Inflammatory macrophage (primary cell): ENCODE measurements around the gene TCF3.

Experiments
- DNase-seq, 2 donors: peaks; one replicate each; pipeline ENCODE4 v3.0.0-alpha.2; 2020 to 2022

TCF3 gene

DNA sequence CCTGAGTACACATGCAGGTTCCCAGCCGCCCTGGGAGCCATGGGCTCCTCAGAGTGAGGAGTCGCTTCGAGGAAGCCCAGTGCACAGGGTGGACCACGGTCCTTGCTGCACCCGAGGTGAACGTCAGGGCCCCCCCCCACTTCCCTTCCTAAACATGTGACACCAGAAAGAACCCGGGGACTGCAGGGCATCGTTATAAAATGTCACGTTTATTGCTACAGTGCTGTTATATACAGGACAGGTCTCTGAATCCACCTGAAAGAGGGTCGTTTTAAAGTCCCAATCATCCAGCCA, 43.4 kb downstream of the TCF3 start:
- no peak for DNase-seq

DNA sequence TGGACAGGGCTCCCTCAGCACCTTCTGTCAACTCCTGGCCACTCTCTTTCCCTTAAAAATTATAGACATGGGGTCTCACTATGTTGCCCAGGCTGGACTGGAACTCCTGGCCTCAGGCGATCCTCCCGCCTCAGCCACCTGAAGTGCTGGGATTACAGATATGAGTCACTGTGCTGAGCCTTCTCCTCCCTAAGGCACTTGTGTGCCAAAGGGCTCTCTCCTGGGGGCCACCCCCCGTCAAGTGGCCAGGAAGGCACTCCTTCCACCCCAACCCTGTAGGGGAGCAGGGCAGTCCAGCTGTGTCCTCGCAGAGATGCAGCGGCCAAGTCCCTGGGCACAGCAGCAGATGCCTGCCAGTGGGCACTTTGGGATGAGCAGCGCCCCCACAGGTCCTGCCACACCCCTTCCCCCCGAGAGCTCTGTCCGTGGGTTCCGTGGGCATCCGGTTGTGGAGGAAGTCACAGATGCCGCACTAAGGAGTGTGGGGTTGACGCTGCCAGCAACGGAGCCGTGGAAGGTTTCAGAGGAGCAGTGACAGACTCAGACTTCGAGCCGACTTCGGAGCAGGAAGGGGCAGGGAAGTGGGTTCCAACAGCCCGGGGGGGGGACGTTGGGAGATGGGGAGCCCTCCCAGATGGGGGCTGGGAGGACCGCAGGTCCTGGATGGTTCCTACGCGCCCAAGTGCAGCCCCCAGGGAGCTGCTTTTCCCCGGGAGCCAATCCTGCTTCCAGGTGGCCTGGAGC, 43.9 kb downstream of the TCF3 start:
- peak in 1 of 2 donors; percentile 18 for DNase-seq

DNA sequence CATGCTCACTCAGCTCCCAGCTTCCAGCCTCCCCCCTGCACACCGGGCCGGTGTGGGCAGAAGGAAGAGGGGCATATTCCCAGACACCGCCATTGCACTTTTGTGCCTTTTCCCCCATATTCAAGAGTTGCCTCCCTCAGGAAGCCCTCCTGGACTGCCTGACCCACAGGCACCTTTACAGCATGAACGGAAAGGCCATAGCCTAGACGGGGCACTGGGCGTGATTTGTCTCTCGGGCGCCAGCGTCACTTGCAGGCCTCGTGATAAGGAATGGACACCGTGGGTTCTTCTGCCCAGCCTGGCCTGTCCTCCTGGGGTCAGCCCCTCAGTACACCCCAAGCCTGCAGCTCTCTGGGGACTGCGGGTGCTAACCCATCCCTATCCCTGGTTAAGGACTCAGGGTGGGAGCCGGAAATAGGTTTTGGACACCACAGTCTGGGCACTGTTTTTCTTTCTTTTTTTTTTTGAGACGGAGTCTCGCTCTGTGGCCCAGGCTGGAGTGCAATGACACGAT, 46.2 kb downstream of the TCF3 start:
- DNase-seq: peak in 1 of 2 donors; percentile 38

DNA sequence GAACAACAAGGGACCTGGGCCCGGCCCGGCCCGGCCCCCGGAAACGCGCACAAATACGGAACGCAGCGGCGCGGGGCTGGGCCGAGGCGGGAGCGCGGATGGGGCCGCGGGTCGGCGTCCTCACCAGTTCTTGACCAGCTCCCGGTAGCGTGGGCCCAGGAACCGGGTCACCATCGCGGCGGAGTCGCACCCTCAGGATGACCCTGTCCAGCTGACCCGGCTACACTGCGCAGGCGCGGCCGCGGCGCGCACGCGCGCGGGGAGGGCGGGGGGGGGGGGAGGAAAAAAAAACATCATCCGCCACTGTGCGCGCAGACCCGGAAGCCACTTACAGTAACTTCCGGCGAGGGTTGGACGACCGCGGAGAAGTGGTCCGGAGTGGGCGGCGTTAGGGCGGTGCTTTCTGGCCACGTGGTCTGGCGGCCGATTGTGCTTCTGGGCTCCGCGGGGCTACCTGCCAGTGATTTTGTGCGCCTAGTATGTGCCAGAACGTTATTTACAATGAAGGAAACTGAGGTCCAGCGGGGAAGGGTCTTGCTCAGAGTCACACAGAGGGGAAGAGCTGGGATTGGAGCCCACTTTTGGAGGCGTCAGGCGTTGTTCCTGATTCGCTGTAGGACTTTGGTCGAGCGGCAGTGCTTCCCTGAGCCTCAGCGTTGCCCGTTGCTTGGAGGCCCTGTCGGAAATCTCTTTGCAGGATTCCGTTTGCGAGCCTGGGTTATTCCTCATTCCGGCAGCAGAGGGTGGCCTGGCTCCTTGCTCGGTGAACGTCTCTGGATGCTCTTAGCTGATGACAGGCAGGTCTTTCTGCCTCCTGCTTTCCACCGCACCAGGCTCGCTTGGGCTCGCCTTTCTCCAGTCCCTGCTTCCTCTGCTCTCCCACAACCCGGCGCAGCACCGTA, 46.9 kb downstream of the TCF3 start, which contains the start of gene UQCR11:
Gene UQCR11, minus strand, starts transcription at position 227 of the 902 bp plus-strand sequence. Its CDS starts 53 bp downstream, at position 174.
- peak; percentile 92 to 96 for DNase-seq

DNA sequence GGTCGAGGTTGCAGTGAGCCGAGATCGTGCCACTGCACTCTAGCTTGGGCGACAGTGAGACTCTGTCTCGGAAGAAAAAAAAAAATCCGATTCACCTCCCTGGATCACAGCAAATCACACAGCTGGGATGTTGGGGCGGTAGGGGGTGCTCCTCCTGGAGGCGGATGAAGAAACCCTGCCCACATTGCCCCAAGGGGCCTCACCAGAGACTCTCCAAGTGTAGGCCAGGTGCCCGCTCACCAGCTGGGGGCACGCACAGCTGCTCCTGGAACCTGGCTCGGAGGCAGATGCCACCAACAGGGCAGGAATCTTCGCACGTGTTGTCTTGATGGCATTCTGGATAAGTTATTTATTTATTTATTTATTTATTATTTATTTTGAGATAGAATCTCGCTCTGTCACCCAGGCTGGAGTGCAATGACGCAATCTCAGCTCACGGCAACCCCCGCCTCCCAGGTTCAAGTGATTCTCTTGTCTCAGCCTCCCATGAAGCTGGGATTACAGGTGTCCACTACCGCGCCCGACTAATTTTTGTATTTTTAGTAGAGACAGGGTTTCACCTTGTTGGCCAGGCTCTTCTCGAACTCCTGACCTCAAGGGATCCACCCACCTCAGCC, 50.2 kb downstream of the TCF3 start:
- DNase-seq: no peak

DNA sequence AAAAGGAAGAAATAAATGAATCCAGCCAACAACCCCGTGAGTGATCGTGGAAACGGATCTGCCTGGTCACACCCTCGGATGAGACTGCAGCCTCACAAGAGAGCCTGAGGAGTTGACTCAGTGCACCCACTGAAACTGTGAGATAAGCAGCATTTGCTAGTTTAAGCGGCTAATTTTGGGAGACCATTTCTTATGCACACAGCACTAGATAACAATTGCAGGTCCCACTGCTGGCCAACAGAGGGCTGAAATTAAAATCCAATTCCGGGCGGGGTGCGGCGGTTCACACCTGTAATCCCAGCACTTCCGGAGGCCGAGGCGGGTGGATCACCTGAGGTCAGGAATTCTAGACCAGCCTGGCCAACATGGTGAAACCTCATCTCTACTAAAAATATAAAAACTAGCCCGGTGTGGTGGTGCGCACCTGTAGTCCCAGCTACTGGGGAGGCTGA, 50.8 kb downstream of the TCF3 start:
- peak; percentile 20 to 66 for DNase-seq

DNA sequence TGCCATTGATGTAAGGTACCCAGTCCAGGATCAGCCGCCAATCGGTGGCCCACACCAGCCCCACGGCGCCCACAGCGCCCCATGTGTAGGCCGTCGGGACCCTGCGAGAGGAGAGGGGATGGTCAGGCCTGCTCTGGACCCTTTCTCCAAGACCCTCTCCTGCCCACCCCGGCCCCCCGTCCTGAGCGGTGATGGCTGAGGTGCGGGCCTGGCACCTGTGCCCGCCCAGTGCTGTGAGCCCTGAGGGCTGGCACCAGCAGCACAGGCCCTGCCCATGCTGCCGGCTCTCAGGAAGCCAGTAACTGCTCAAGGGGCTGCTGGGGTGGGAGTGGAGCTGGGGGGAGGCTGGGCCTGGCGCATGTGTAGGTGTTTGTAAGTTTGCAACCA, 53.0 kb downstream of the TCF3 start:
- DNase-seq: no peak

DNA sequence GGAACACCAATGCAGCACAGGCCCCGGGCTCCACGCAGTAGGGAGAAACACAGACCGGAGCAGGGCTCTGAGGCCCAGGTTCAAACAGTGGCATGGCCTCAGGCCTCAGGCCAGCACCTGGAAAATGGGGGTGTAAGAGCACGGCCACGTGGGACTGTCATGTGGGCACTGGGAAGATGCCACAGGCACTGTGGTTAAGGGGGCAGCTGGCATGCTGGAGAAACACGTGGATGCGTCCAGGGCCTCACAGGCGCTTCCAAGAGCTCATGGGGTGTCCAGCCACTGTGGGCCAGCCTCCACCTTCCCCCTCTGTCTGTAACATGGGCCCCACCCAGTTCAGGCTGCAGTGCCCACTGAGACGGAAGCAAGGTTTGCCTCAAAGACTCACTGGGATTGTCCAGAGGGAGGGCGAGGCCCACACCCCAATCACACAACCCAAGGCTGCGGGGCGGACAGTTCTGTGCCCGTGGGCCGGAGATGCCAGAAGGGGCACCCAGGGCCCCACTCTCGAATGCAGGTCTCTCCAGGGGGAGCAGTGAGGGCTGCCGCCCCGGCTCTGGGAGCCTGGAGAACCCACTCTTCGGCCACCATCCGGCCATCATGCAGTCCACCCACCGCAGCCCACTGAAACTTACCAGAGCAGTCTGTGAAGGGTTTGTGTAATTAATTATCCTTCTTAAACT, 53.5 kb downstream of the TCF3 start:
- no peak for DNase-seq

DNA sequence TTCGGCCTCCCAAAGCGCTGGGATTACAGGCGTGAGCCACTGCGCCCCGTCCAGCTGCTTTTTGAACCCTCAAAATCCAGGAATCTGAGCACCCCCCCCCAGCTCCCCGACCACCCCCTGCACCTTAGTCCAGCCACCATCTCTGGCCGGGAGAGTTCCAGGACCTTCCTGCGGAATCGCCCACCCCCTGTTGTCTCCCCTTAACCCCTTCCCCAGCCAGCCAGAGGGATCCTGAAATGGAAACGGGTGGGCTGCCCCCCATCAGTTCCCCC, 59.0 kb downstream of the TCF3 start:
- DNase-seq: no peak

DNA sequence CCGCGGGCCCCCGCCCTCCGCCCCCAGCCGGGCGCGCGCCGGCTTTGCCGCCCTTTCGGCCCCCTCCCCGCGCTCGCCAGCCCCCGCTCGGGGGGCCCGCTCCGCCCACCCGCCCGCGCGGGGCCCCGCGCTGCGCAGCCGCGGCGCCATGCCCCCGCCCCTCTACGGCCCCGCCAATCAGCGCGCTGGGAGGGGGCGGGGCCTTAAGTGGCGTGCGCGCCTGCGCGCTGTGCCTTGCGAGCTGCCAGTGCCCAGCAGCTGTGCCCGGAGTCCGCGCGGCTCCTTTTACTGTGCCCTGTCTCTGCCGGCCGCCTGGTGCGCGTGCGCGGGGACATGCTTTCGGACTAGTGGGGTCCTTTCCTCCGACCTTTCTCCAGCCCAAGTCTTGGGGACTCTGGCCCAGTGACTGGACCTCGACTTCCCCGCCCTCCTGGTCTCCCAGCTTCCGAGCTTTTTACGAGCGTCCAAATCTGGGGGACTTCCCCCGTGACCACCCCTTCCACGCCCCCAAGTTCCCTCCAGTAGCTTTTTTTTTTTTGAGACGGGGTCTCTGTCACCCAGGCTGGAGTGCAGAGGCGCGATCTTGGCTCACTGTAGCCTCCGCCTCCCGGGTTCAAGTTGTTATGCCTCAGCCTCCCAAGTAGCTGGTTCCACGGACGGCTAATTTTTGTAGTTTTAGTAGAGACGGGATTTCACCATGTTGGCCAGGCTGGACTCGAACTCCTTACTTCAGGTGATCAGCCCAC, 59.5 kb downstream of the TCF3 start, which contains the start of gene MBD3:
Gene MBD3, minus strand, starts transcription at position 111 of the 746 bp plus-strand sequence. CDS start 234 bp downstream, outside the sequence.
- DNase-seq: peak; percentile 96 to 98

DNA sequence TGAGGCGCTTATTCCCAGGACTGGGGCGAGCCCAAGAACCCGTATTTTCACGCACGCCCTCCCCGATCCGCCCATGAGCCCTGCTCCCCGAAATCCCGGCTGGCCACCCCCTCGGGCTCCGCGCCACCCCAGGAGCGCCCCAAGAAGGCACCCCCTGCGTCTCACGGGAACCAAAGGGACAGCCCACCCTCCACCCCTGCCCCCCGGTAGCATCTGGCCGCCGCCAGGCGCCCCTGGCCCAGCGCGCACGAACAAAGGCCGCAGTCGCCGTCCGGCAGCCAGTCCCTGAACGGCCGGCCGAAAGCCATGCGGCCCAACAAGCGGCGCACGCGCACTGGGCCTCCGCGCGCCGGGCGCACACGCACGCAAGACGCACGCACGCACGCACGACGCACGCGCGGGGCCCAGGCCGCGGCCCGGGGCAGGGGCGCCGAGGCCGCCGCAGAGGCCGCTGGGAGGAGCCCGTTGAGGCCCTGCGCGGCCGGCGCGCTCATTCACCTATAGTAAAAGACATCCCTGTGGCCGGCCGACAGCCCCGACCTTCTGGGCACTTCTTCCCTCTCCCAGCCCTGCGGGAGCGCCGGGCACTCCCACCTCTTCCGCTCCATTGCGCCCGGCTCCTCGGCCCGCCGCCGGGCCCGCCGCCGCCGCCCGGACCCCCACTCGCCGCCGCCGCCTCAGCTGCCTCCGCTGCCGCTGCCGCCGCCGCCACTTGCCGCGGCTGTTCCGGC, 60.2 kb downstream of the TCF3 start:
- peak; percentile 89 to 95 for DNase-seq

DNA sequence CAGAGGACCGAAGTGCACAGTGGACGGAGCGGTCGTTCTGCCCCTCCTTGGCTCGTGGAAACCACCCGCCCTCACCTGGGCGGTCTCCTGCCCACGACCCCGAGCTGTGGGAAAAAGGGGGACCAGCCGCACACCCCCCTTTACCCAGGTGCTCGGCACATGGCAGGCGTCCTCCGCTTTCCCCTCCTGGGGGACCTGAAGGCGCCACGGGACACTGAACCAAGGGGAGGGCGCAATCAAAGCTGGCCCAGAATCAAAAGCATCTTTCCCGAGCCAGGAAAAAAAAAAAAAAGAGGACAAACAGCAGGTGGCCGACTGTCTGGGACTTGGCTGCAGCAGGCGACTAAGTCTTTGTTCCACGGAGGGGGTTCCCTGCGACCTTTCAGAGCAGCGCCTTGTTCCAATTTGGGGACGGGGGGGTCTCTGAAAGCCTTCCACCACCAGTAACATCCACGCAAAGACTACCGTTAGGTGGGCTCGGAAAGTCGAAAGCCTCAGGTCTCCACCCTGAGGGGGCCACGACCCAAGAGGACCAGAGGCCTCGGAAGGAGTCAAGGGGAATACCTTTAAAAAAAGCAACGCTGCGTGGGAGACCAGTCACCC, 60.9 kb downstream of the TCF3 start:
- no peak for DNase-seq

DNA sequence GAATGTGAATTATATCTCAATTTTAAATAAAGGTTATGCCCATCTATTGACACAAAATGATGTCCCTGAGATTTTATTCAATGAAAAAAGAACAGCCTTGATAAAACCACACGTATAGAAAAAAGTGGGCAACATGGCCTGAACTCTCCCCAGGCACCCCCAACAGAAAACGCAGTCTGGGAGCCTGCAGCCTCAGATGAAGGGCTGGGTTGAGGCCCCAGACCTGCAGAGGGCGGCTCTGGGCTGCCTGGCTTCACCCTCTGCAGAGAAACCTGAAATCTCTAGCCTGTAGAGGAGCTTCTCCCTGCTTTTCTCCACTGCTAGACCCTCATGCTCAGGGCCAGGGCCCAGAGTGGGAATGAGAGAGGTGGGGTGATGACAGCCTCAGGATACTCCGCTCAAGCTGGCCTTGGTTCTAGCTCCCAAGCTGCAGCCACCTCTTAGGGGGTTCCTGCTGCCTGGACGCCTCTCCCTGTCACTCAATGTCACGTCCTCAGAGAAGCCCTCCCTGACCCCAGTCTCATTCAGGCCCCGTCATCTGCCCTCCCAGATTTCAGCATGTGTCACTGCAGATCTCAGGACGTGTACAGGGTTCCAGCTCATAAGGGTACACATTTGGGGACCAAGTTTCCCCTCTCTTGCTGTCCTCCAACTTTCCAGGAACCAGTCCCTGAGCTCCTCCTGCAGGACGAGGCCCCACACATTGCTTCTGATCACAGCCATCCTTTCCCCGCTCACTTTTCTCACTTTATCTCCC, 61.6 kb downstream of the TCF3 start:
- no peak for DNase-seq

DNA sequence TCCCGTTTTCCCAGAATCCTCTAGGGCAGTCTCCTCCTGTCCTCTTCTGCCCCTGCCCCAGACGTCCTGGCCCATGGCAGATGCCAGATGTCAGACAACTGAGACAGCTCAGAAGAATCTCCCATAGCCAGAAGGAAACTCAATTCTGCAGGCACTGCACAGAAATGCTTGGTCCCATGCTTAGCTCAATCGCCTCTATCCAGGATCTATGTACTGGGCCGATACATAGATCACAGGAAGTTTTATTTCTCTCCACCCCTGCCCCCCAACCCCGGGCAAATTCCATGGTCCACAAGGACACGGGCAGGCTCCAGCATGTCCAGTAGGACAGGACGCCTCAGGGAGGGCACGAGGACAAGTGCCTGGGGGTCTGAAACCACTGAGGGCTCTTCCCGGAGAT, 64.5 kb downstream of the TCF3 start:
- no peak for DNase-seq

DNA sequence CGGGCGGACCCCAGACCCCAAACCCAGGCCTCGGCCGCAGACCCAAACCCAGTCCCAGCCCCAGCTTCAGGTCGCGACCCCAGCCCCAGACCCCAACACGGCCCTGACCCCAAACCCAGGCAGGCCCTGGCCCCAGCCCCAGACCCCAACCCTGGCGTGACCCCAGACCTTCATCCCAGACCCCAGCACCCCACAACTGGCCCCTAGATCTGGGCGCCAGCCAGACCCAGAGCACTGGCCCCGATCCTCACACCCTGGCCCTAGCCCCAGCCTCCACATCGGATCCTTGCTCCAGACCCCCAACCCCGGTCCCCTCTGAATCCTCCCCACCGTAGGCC, 67.2 kb downstream of the TCF3 start:
- DNase-seq: no peak

DNA sequence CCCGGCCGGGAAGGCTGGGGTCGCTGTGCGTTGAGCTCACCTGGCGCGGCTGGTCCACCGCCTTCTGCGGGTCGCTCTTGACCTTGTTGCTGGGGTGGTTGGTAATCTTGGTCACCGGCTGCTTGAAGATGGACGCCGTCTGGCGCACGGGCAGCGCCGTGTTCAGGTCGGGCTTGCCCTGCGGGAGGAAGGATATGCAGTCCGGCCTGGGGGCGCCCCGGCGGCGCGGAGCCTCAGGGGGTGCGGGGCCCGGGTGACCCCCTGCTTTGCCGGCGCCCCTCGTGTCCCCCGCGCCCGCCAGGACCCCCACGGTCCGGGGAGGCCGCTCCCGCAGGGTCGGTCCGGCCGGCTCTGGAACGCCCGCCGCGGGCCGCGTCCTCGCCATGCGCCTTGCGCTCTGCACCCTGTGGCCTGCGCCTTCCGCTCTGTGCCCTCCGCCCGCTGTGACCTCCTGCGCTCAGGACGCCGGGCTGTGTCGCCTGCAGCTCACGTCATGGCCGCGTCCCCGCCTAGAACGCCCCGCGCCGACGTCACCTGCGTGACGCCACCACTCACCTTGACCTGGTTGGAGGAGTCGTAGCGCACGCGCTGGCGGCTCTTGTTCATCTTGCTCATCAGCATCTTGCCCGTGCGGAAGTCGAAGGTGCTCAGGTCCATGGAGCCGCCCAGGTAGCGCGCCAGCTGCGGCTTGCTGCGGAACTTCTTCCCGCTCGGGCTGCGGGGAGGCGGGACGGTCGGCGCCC, 67.7 kb downstream of the TCF3 start:
- no peak for DNase-seq

DNA sequence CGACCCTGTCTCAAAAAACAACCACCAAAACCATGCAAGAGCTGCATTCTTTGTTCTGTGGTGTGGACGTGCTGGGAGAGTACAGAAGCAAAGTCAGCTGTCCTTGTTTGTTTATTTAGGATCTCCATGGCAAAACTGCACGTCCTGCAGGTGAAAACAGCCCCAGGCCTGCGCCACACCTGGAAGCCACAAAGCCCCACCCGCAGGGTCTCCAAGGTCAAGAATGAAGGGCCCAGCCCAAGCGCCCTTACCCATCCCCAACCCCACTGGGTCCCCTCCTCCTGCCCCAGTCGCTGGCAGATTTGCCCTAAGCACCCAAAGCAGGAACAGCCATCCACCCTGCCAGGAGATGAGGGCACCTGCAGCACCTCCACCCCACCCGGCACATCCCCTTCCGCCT, 70.2 kb downstream of the TCF3 start:
- DNase-seq: no peak

DNA sequence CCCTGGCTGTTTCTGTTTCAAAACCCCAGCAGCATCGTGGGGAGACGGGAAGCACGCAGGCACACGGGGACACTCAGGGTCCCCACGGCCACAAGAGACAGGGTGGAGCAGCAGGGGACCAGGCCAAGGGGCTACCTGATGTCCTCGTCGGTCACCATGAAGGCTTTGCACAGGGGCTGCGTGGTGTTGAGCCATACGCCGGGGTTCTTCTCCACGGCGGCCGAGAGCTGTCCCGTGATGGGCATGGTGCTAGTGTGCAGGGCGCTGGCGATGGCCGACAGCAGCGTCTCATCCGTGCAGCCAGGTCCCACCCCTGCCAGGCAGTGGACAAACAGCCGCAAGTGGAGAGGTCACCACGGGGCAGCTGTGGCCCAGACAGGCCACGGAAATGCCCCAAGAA, 71.5 kb downstream of the TCF3 start:
- no peak for DNase-seq

DNA sequence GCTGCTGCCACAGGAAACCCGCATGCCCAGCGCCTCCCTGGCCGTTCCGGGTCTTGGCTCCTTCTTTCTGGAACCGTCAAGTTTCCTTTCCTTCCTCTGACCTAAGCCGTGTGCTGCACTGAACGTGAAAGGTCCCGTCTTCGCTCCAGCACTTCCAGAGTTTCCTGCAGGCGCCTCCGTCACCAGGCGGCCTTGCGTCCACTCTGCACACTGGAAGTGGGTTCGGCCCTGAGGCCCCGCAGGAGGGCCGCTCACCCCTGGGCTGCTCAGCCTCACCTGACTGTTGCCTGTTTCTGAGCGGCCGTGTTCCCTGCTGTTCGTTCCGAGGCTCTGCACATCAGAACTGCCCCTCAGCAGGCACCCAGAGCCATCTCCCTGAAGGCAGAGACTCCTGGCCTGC, 72.0 kb downstream of the TCF3 start:
- DNase-seq: no peak

DNA sequence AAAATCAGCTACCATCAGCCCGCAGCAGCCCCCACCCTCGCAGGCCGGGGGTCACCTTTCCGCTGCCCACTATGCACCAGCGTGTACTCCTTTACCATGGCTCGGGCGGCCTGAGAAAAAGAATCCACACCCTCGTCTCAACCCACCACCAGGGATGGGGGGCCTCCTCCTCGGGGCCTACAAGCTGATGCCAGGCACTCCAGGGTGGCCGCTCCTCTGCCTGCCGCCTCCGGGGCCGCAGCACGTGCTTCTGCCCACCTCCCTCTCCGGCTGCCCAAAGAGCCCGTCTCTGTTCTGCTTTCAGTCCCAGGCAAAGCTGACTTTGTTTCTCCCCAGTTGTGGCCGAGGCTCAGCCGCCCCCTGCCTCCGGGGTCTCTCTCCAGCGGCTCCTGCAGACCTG, 73.2 kb downstream of the TCF3 start:
- DNase-seq: no peak
